GM23248 (cell line): Measurements from ENCODE around the gene HNF1B.

Experiments
- EZH2 ChIP-seq: fragments of 200-600 bp; sonication (generic); IDR thresholded peaks from 2 replicates; pipeline ENCODE4 v1.6.1; 2018; ENCODE audit warnings: antibody characterized with exemption, mild to moderate bottlenecking; ENCODE audit not compliant: insufficient read depth, poor library complexity, severe bottlenecking
- EZH2phosphoT487 ChIP-seq: fragments of 200-600 bp; sonication (generic); IDR thresholded peaks from 2 replicates; pipeline ENCODE4 v1.6.1; 2018; ENCODE audit warnings: antibody characterized with exemption, moderate library complexity, mild to moderate bottlenecking, low read depth; ENCODE audit not compliant: insufficient read depth

DNA sequence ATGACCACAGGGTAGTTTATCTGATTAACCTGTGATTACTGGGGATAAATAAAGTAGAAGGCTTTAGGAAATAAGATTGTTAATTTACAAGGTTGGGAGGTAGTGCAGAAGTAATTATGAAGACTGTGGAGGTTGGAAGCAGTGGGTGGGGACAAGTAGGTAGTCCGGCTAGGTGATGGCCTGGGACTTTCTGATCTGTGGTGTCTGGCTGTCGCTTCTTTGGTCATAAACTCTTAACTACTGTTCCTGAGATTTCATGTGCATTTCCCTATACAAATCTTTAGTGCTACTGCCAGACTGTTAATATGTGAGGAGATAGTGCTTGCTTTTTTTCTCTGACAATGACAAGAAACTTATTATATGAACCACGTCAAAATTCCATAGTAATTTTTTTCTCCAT lies 19.5 kb upstream of the HNF1B start:
- TF ChIP-seq EZH2 (no peak), EZH2phosphoT487 (no peak)
